ENCODE measurements around the gene LYSET.

DNA sequence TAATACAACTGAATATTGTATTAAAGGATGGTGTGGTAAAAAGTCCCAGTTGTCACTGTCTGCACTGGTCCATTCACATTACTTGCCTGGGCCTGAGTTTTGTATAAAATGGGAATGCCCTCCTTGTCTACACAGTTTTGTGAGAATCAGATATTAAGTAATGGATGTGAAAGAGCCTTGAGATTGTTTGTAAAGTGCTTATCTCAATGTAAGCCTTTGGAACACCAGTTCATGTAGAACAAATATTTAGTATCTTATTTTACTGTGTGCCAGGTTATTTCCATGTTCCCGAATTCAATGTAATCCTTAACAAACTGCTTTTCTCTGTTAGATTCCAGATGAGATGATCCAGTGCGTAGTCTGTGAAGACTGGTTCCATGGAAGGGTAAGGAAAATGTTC lies 29.5 kb downstream of the LYSET start:
- TF ChIP-seq, protein P1, sequence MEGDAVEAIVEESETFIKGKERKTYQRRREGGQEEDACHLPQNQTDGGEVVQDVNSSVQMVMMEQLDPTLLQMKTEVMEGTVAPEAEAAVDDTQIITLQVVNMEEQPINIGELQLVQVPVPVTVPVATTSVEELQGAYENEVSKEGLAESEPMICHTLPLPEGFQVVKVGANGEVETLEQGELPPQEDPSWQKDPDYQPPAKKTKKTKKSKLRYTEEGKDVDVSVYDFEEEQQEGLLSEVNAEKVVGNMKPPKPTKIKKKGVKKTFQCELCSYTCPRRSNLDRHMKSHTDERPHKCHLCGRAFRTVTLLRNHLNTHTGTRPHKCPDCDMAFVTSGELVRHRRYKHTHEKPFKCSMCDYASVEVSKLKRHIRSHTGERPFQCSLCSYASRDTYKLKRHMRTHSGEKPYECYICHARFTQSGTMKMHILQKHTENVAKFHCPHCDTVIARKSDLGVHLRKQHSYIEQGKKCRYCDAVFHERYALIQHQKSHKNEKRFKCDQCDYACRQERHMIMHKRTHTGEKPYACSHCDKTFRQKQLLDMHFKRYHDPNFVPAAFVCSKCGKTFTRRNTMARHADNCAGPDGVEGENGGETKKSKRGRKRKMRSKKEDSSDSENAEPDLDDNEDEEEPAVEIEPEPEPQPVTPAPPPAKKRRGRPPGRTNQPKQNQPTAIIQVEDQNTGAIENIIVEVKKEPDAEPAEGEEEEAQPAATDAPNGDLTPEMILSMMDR (IDR thresholded peaks at IDR 0.05): no peak
- TF ChIP-seq ELF1 (IDR thresholded peaks at IDR 0.05): no peak
- TF ChIP-seq SIN3A (IDR thresholded peaks at IDR 0.05; ENCODE audit: borderline replicate concordance, low read depth, low read length): no peak
- TF ChIP-seq, protein P2, sequence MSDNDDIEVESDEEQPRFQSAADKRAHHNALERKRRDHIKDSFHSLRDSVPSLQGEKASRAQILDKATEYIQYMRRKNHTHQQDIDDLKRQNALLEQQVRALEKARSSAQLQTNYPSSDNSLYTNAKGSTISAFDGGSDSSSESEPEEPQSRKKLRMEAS (IDR thresholded peaks at IDR 0.05; ENCODE audit: low read depth): no peak
- TF ChIP-seq, protein P3, sequence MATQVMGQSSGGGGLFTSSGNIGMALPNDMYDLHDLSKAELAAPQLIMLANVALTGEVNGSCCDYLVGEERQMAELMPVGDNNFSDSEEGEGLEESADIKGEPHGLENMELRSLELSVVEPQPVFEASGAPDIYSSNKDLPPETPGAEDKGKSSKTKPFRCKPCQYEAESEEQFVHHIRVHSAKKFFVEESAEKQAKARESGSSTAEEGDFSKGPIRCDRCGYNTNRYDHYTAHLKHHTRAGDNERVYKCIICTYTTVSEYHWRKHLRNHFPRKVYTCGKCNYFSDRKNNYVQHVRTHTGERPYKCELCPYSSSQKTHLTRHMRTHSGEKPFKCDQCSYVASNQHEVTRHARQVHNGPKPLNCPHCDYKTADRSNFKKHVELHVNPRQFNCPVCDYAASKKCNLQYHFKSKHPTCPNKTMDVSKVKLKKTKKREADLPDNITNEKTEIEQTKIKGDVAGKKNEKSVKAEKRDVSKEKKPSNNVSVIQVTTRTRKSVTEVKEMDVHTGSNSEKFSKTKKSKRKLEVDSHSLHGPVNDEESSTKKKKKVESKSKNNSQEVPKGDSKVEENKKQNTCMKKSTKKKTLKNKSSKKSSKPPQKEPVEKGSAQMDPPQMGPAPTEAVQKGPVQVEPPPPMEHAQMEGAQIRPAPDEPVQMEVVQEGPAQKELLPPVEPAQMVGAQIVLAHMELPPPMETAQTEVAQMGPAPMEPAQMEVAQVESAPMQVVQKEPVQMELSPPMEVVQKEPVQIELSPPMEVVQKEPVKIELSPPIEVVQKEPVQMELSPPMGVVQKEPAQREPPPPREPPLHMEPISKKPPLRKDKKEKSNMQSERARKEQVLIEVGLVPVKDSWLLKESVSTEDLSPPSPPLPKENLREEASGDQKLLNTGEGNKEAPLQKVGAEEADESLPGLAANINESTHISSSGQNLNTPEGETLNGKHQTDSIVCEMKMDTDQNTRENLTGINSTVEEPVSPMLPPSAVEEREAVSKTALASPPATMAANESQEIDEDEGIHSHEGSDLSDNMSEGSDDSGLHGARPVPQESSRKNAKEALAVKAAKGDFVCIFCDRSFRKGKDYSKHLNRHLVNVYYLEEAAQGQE (IDR thresholded peaks at IDR 0.05; ENCODE audit: low read depth, low read length): no peak
- TF ChIP-seq RFX5 (IDR thresholded peaks at IDR 0.05; ENCODE audit: low read length): no peak
- no peak for TF ChIP-seq SMC3 (IDR thresholded peaks at IDR 0.05; ENCODE audit: low read depth, low read length)
